ENCODE data around the gene TARS1. TPM values are rescaled to one million over a fixed set of nuclear protein-coding genes. Genes with fewer than 3 reads are reported as not detected.

Gene TARS1
- total and polyA plus RNA-seq, 2 of the 13 experiments (the other 11 are each of a cell fraction or from before 2014, with no cell fraction given), result 77.0 to 184 TPM

- TF ChIP-seq ZFP82 (CRISPR knock-in tag; IDR thresholded peaks at IDR 0.05; ENCODE audit: borderline replicate concordance) (peak; percentile 93; the same call in 1 of the 2 replicates), TRIM22 (IDR thresholded peaks at IDR 0.05) (no peak), THAP7 (CRISPR knock-in tag; IDR thresholded peaks at IDR 0.05) (0 out of 2 replicates have a peak, but pooled peaks have one; percentile 4), ZNF24 (IDR thresholded peaks at IDR 0.05) (0 out of 2 replicates have a peak, but pooled peaks have one; percentile 19), GATAD2A (CRISPR knock-in tag; IDR thresholded peaks at IDR 0.05) (0 out of 2 replicates have a peak, but pooled peaks have one; percentile 46), XRCC5 (optimal IDR thresholded peaks at IDR 0.05; ENCODE audit: low read length) (no peak), SUZ12 (IDR thresholded peaks at IDR 0.05; ENCODE audit: low read depth, low read length) (no peak), ZNF782 (CRISPR knock-in tag; IDR thresholded peaks at IDR 0.05; ENCODE audit: borderline replicate concordance) (no peak; the same call in 1 of the 2 replicates), SMARCE1 (IDR thresholded peaks at IDR 0.05; ENCODE audit: borderline replicate concordance) (no peak), SALL2 (CRISPR knock-in tag; IDR thresholded peaks at IDR 0.05) (peak; percentile 54; the same call in 1 of the 2 replicates), ZNF768 (CRISPR knock-in tag; IDR thresholded peaks at IDR 0.05) (peak; percentile 23; the same call in 1 of the 2 replicates), ZNF577 (CRISPR knock-in tag; IDR thresholded peaks at IDR 0.05; ENCODE audit: borderline replicate concordance, low read depth) (no peak), ZNF468 (CRISPR knock-in tag; IDR thresholded peaks at IDR 0.05) (no peak), PATZ1 (CRISPR knock-in tag; IDR thresholded peaks at IDR 0.05) (peak; percentile 72), DNMT3B (CRISPR knock-in tag; conservative IDR thresholded peaks at IDR 0.05) (no peak; the same call in 1 of the 2 replicates), ZNF776 (CRISPR knock-in tag; IDR thresholded peaks at IDR 0.05) (0 out of 2 replicates have a peak, but pooled peaks have one; percentile 10), ZNF264 (CRISPR knock-in tag; IDR thresholded peaks at IDR 0.05) (peak; percentile 76), ZNF281 (CRISPR knock-in tag; IDR thresholded peaks at IDR 0.05; ENCODE audit: borderline replicate concordance) (peak; percentile 89; the same call in 1 of the 2 replicates), SALL1 (CRISPR knock-in tag; IDR thresholded peaks at IDR 0.05) (peak; percentile 73), MNT (IDR thresholded peaks at IDR 0.05) (peak; percentile 43), NCOA5 (CRISPR knock-in tag; IDR thresholded peaks at IDR 0.05) (no peak), RBM39 (IDR thresholded peaks at IDR 0.05; ENCODE audit: low read depth, low read length, poor library complexity, severe bottlenecking) (peak; percentile 86)
Measured at GRCh38 chr5:33440482-33441240, at the start of gene TARS1 (continued).
